ENCODE data around the gene ACOT7. TPM values are rescaled to one million over a fixed set of nuclear protein-coding genes. Genes with fewer than 3 reads are reported as not detected.

The ACOT7 gene
- total and polyA plus RNA-seq, 2 of the 13 experiments (the other 11 are each of a cell fraction or from before 2014, with no cell fraction given) = 33.0 to 55.8 TPM

- Histone ChIP-seq H3K4me3 (replicated peaks in 1 of 3; ENCODE audit: insufficient read depth in 1 of 3, low read depth in 2 of 3, low read length in 3 of 3) (no peak overlapping the region), H3K79me2 (ENCODE audit: insufficient read depth, low read length) (no peaks in the 10 kb centered on the region), H3K27ac (ENCODE audit: extremely low read length, insufficient read depth, low read length) (no peak overlapping the region), H2AFZ (ENCODE audit: low read length) (no peak overlapping the region), H3K4me1 (ENCODE audit: insufficient read depth, low read length) (peaks cover 8% of the 10 kb centered on the region), H3K27me3 (ENCODE audit: control insufficient read depth in 1 of 2, insufficient read depth in 2 of 2, low read length in 2 of 2) (no peaks in the 10 kb centered on the region; a peak in 1 of 5 replicates), H3K9ac (ENCODE audit: insufficient read depth, low read depth, low read length) (no peak overlapping the region), H3K36me3 (replicated peaks in 1 of 2; ENCODE audit: control insufficient read depth in 1 of 2, insufficient read depth in 2 of 2, low read length in 2 of 2) (0 out of 5 replicates have a peak, but pooled peaks cover 1 to 6% of the 10 kb centered on the region in 2 experiments), H3K4me2 (ENCODE audit: low read depth, low read length) (no peak overlapping the region), H4K20me1 (ENCODE audit: insufficient read depth, low read length) (no peaks in the 10 kb centered on the region), H3K9me3 (ENCODE audit: low read length) (no peaks in the 10 kb centered on the region)
- DNase-seq (ENCODE audit: low spot score) = no peak
- ChIA-PET POLR2A (no interaction called here), CTCF (ENCODE audit: low intra/inter-chr PET ratio, low total read pairs) (no interaction called here)
- no peak for ATAC-seq
- in situ Hi-C loops (cut with HindIII; ENCODE audit: extremely low pct_ligation_motif_present, low pct_unique_long_range_greater_than_20kb) = no loop called here
- FAIRE-seq = no peak
- WGBS (ENCODE audit: low lambda C conversion rate) = 94% methylated on average over 18 of the region's 22 CpGs
- intact Hi-C loops (cut with micrococcal nuclease; ENCODE audit: unreplicated experiment) = no loop called here
- TF ChIP-seq ZFP82 (CRISPR knock-in tag; IDR thresholded peaks at IDR 0.05; ENCODE audit: borderline replicate concordance) (no peak), AGO2 (optimal IDR thresholded peaks at IDR 0.05; ENCODE audit: low read depth, low read length) (peak; percentile 18)
- BruUV-seq (replicated peaks) = no TSS peak
These were observed 123.7 kb downstream of the ACOT7 start for GRCh38 chr1:6269720-6270400.

GRCh38 chr1:6269296-6269695 is 124.3 kb downstream of the ACOT7 start:
- H3K9ac ChIP-seq (ENCODE audit: insufficient read depth, low read depth, low read length) = no peak overlapping the region
- ATAC-seq (no peak), DNase-seq (ENCODE audit: low spot score) (no peak), FAIRE-seq (no peak)
- no peak overlapping the region for H3K4me3 ChIP-seq (replicated peaks in 1 of 3; ENCODE audit: insufficient read depth in 1 of 3, low read depth in 2 of 3, low read length in 3 of 3)
- ChIA-PET POLR2A (no interaction called here), CTCF (ENCODE audit: low intra/inter-chr PET ratio, low total read pairs) (no interaction called here)
- H3K36me3 ChIP-seq (replicated peaks in 1 of 2; ENCODE audit: control insufficient read depth in 1 of 2, insufficient read depth in 2 of 2, low read length in 2 of 2) = 0 out of 5 replicates have a peak, but pooled peaks cover 1 to 6% of the 10 kb centered on the region in 2 experiments
- BruUV-seq (replicated peaks) = no TSS peak
- H3K79me2 ChIP-seq (ENCODE audit: insufficient read depth, low read length) = no peaks in the 10 kb centered on the region
- no peak overlapping the region for H3K27ac ChIP-seq (ENCODE audit: extremely low read length, insufficient read depth, low read length)
- in situ Hi-C loops (cut with HindIII; ENCODE audit: extremely low pct_ligation_motif_present, low pct_unique_long_range_greater_than_20kb) (no loop called here), intact Hi-C loops (cut with micrococcal nuclease; ENCODE audit: unreplicated experiment) (no loop called here)
- TF ChIP-seq SRSF9 (IDR thresholded peaks at IDR 0.05; ENCODE audit: borderline replicate concordance, insufficient read depth, low read depth, low read length, poor library complexity, severe bottlenecking) = no peak
- no peak for TF ChIP-seq ZSCAN9 (CRISPR knock-in tag; IDR thresholded peaks at IDR 0.05; ENCODE audit: borderline replicate concordance)
- no peak for TF ChIP-seq ZC3H4 (CRISPR knock-in tag; IDR thresholded peaks at IDR 0.05; ENCODE audit: borderline replicate concordance)
- no peak for TF ChIP-seq GRHL1 (CRISPR knock-in tag; conservative IDR thresholded peaks at IDR 0.05)
- TF ChIP-seq TRAFD1 (CRISPR knock-in tag; IDR thresholded peaks at IDR 0.05; ENCODE audit: borderline replicate concordance) = no peak
- H3K4me1 ChIP-seq (ENCODE audit: insufficient read depth, low read length) = peaks cover 11% of the 10 kb centered on the region
- H3K4me2 ChIP-seq (ENCODE audit: low read depth, low read length) = no peak overlapping the region
- H4K20me1 ChIP-seq (ENCODE audit: insufficient read depth, low read length) = no peaks in the 10 kb centered on the region
- H2AFZ ChIP-seq (ENCODE audit: low read length) = no peak overlapping the region
- no peaks in the 10 kb centered on the region; a peak in 1 of 5 replicates for H3K27me3 ChIP-seq (ENCODE audit: control insufficient read depth in 1 of 2, insufficient read depth in 2 of 2, low read length in 2 of 2)
- 95% methylated on average over 7 of the region's 14 CpGs for WGBS (ENCODE audit: low lambda C conversion rate)
- no peaks in the 10 kb centered on the region for H3K9me3 ChIP-seq (ENCODE audit: low read length)

All from HepG2 (cell line).